K562 (cell line): ENCODE data around the gene NUP43. TPM values are rescaled to one million over a fixed set of nuclear protein-coding genes. Genes with fewer than 3 reads are reported as not detected.

Experiments
- CHCHD3 ChIP-seq: fragments of 250-450 bp; sonication (Bioruptor Pico); IDR thresholded peaks from 2 replicates; pipeline ENCODE4 v2.1.2; 2022; ENCODE audit warnings: mild to moderate bottlenecking
- DMBX1 ChIP-seq: fragments of 250-450 bp; sonication (Bioruptor Pico); IDR thresholded peaks from 2 replicates; pipeline ENCODE4 v1.8.0; 2022; ENCODE audit warnings: inconsistent platforms, mild to moderate bottlenecking, moderate library complexity, borderline replicate concordance
- ETS1 ChIP-seq: conservative IDR thresholded peaks from 2 replicates; pipeline ENCODE4 v1.6.1; 2011; ENCODE audit warnings: low read depth, mild to moderate bottlenecking, low read length; ENCODE audit not compliant: control insufficient read depth
- FOSL1 ChIP-seq: fragments of 200-800 bp; sonication (Bioruptor generic); conservative IDR thresholded peaks from 2 replicates; pipeline ENCODE4 v1.6.1; 2016; ENCODE audit warnings: missing genetic modification characterization, missing compliant biosample characterization
- GATAD2A ChIP-seq: fragments of 450-650 bp; IDR thresholded peaks from 2 replicates; pipeline ENCODE4 v1.6.1; 2017
- JUN ChIP-seq, 2 experiments: sonication (generic) in 1 of 2; formaldehyde crosslinking in 1 of 2; IDR thresholded peaks; 2 replicates each; pipeline versions ENCODE4 v1.6.1 to v1.8.0; 2012 to 2022; ENCODE audit warnings: borderline replicate concordance in 2 of 2, mild to moderate bottlenecking in 2 of 2, improper control_type of control experiment in 1 of 2, low read depth in 1 of 2, low read length in 1 of 2, missing genetic modification reagents in 1 of 2
- MCM5 ChIP-seq: fragments of 450-650 bp; IDR thresholded peaks from 2 replicates; pipeline ENCODE4 v1.6.1; 2016; ENCODE audit warnings: low read depth
- MEF2A ChIP-seq: IDR thresholded peaks from 2 replicates; pipeline ENCODE4 v1.6.1; 2011; ENCODE audit warnings: low read depth, mild to moderate bottlenecking, low read length, moderate library complexity; ENCODE audit not compliant: control insufficient read depth
- MLX ChIP-seq, 2 experiments: fragments of 450-650 bp in 1 of 2; sonication (generic) in 1 of 2; formaldehyde crosslinking; conservative IDR thresholded peaks; 2 replicates each; pipeline versions ENCODE4 v1.4.0 to v1.8.1; 2020 to 2022; ENCODE audit warnings: mild to moderate bottlenecking in 1 of 2, missing genetic modification reagents in 1 of 2
- NBN ChIP-seq: fragments of 450-650 bp; IDR thresholded peaks from 2 replicates; pipeline ENCODE4 v1.6.1; 2016; ENCODE audit warnings: low read depth, mild to moderate bottlenecking
- NRF1 ChIP-seq, 2 experiments: fragments of 450-650 bp; IDR thresholded peaks in 1 of 2; conservative IDR thresholded peaks in 1 of 2; 2 replicates each; pipeline ENCODE4 v1.6.1; 2014; ENCODE audit warnings: mild to moderate bottlenecking in 2 of 2
- NUFIP1 ChIP-seq: fragments of 450-650 bp; IDR thresholded peaks from 2 replicates; pipeline ENCODE4 v1.6.1; 2018; ENCODE audit not compliant: partially characterized antibody
- SMC3 ChIP-seq: conservative IDR thresholded peaks from 2 replicates; pipeline ENCODE4 v1.6.1; 2011; ENCODE audit warnings: low read depth, low read length, improper control_type of control experiment; ENCODE audit not compliant: insufficient read depth
- SNIP1 ChIP-seq: fragments of 450-650 bp; IDR thresholded peaks from 2 replicates; pipeline ENCODE4 v1.7.1; 2017; ENCODE audit warnings: low read depth, mild to moderate bottlenecking
- TAF15 ChIP-seq: fragments of 200-400 bp; formaldehyde crosslinking; IDR thresholded peaks from 2 replicates; pipeline ENCODE4 v1.6.1; 2017; ENCODE audit warnings: mild to moderate bottlenecking, low read depth, low read length, moderate library complexity
- ZNF717 ChIP-seq: fragments of 250-450 bp; sonication (Bioruptor Pico); IDR thresholded peaks from 2 replicates; pipeline ENCODE4 v1.5.0; 2021
- ZNF79 ChIP-seq: fragments of 250-450 bp; sonication (Bioruptor Pico); IDR thresholded peaks from 2 replicates; pipeline ENCODE4 v1.4.0; 2020; ENCODE audit warnings: low read depth, mild to moderate bottlenecking, moderate library complexity
- ZSCAN32 ChIP-seq: fragments of 450-650 bp; formaldehyde crosslinking; IDR thresholded peaks from 2 replicates; pipeline ENCODE4 v1.4.0; 2020; ENCODE audit warnings: mild to moderate bottlenecking, moderate library complexity
- polyA plus RNA-seq, 8 experiments: library from polyadenylated mRNA; depleted of rRNA in 4 of 8; stranded (reverse) in 5 of 8; unstranded in 3 of 8; fragments of >200 nt; fragmentation: Nextera tagmentation in 2 of 8; fragmentation: Illumina TruSeq in 1 of 8; extraction: Ambion mirVana in 2 of 8; extraction: Trizol in 1 of 8; gene quantifications; 2 replicates each; pipeline versions ENCODE4 v1.2.1 to v1.2.3, GENCODE V29; 2011 to 2014; ENCODE audit warnings: inconsistent platforms in 1 of 8, missing spikeins in 1 of 8
- total RNA-seq, 7 experiments: library from RNA; depleted of rRNA in 6 of 7; stranded (reverse); fragments of >200 nt in 6 of 7; fragmentation: Illumina TruSeq in 2 of 7; extraction: Trizol in 2 of 7; gene quantifications; 2 replicates each; pipeline versions ENCODE4 v1.2.1 to v1.2.3, GENCODE V29; 2011 to 2021; ENCODE audit warnings: low replicate concordance in 1 of 7
- TF ChIP-seq, protein P1 (sequence below): sonication (generic); formaldehyde crosslinking; IDR thresholded peaks from 2 replicates; pipeline ENCODE4 v1.8.1; 2023; ENCODE audit warnings: mild to moderate bottlenecking, missing genetic modification reagents
- TF ChIP-seq, protein P2 (sequence below): fragments of 450-650 bp; IDR thresholded peaks from 2 replicates; pipeline ENCODE4 v1.6.1; 2016
- TF ChIP-seq, protein P3 (sequence below): fragments of 450-650 bp; IDR thresholded peaks from 2 replicates; pipeline ENCODE4 v1.6.1; 2017; ENCODE audit warnings: mild to moderate bottlenecking, moderate library complexity

NUP43 gene
- total and polyA plus RNA-seq, 9 of the 15 experiments (the other 6 are each of a cell fraction or from before 2014, with no cell fraction given) = 28.9 to 136 (median 67.4) TPM

DNA sequence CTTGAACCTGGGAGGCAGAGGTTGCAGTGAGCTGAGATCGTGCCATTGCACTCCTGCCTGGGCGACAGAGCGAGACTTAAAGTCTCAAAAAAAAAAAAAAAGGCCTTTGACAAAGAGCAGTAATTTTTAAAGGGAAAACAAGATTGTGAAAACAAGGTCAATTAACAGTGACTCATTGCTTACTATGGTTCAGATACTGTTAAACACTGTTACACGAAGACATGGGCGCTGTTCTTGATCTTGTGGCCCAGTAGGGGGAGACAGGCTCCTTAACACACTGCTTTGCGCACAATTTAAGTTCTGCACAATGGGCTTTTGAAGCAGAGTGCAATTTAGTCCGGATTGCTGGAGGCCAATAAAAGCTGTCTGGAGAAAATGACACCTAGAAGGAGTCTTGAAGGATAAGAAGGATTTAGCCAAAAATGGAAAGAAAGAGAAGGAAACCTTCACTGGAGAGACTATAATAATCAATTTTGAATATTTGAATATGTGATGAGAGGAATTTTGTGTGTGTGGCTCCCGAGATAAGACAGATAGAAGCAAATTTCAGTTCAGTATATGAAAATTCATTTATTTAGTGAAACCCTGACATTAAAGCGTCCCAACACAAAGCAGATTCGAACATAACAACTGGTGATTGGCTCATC is 22.4 kb downstream of the NUP43 start (continued):
- TF ChIP-seq ZSCAN32 (CRISPR knock-in tag) (no peak), CHCHD3 (CRISPR knock-in tag) (no peak), GATAD2A (no peak), MLX (CRISPR knock-in tag; conservative IDR thresholded peaks at IDR 0.05) (no peak), TAF15 (no peak), NBN (peak; percentile 84), ETS1 (no peak), NUFIP1 (no peak), MCM5 (no peak), ZNF717 (no peak), SNIP1 (no peak), FOSL1 (tag) (peak; percentile 87), MEF2A (no peak), DMBX1 (no peak), ZNF79 (CRISPR knock-in tag) (no peak), SMC3 (peak; percentile 71), JUN (IDR thresholded peaks at IDR 0.05; ENCODE audit: borderline replicate concordance, low read depth, low read length) (peak; percentile 69; the same call in 1 of the 2 replicates), JUN (CRISPR knock-in tag; IDR thresholded peaks at IDR 0.05; ENCODE audit: borderline replicate concordance) (peak; percentile 85), NRF1 (conservative IDR thresholded peaks at IDR 0.05 in 1 of 2, IDR thresholded peaks at IDR 0.05 in 1 of 2) (0 out of 4 replicates have a peak, but pooled peaks of 1 of the 2 experiments have one; percentile 15)
- TF ChIP-seq, protein P1, sequence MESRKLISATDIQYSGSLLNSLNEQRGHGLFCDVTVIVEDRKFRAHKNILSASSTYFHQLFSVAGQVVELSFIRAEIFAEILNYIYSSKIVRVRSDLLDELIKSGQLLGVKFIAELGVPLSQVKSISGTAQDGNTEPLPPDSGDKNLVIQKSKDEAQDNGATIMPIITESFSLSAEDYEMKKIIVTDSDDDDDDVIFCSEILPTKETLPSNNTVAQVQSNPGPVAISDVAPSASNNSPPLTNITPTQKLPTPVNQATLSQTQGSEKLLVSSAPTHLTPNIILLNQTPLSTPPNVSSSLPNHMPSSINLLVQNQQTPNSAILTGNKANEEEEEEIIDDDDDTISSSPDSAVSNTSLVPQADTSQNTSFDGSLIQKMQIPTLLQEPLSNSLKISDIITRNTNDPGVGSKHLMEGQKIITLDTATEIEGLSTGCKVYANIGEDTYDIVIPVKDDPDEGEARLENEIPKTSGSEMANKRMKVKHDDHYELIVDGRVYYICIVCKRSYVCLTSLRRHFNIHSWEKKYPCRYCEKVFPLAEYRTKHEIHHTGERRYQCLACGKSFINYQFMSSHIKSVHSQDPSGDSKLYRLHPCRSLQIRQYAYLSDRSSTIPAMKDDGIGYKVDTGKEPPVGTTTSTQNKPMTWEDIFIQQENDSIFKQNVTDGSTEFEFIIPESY (CRISPR knock-in tag) = peak; percentile 46; the same call in 1 of the 2 replicates
- TF ChIP-seq, protein P2, sequence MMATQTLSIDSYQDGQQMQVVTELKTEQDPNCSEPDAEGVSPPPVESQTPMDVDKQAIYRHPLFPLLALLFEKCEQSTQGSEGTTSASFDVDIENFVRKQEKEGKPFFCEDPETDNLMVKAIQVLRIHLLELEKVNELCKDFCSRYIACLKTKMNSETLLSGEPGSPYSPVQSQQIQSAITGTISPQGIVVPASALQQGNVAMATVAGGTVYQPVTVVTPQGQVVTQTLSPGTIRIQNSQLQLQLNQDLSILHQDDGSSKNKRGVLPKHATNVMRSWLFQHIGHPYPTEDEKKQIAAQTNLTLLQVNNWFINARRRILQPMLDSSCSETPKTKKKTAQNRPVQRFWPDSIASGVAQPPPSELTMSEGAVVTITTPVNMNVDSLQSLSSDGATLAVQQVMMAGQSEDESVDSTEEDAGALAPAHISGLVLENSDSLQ = no peak
- TF ChIP-seq, protein P3, sequence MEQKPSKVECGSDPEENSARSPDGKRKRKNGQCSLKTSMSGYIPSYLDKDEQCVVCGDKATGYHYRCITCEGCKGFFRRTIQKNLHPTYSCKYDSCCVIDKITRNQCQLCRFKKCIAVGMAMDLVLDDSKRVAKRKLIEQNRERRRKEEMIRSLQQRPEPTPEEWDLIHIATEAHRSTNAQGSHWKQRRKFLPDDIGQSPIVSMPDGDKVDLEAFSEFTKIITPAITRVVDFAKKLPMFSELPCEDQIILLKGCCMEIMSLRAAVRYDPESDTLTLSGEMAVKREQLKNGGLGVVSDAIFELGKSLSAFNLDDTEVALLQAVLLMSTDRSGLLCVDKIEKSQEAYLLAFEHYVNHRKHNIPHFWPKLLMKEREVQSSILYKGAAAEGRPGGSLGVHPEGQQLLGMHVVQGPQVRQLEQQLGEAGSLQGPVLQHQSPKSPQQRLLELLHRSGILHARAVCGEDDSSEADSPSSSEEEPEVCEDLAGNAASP = no peak
